ENCODE measurements around the gene PTGER1. TPM values are rescaled to one million over a fixed set of nuclear protein-coding genes. Genes with fewer than 3 reads are reported as not detected.

Gene PTGER1
- total and polyA plus RNA-seq, 9 of the 15 experiments (the other 6 are each of a cell fraction or from before 2014, with no cell fraction given), result 0.06 to 0.36 (median 0.31) TPM; not detected in 5

GRCh38 chr19:14425696-14426138 is 49.4 kb downstream of the PTGER1 start (continued):
- TF ChIP-seq CEBPZ (IDR thresholded peaks at IDR 0.05; ENCODE audit: borderline replicate concordance, low read depth, low read length), result no peak
- TF ChIP-seq DIDO1 (tag; IDR thresholded peaks at IDR 0.05; ENCODE audit: low read depth), result no peak
- no peak for TF ChIP-seq ZNF324 (CRISPR knock-in tag; IDR thresholded peaks at IDR 0.05)
- no peak for TF ChIP-seq TBL1XR1 (IDR thresholded peaks at IDR 0.05; ENCODE audit: low read length in 2 of 2)
- peak; percentile 63 for TF ChIP-seq ZNF134 (CRISPR knock-in tag; conservative IDR thresholded peaks at IDR 0.05)
- no peak for TF ChIP-seq HIVEP1 (CRISPR knock-in tag; IDR thresholded peaks at IDR 0.05)
- TF ChIP-seq NR3C1 (CRISPR knock-in tag; IDR thresholded peaks at IDR 0.05), result no peak
- TF ChIP-seq SMAD1 (IDR thresholded peaks at IDR 0.05; ENCODE audit: low read depth, low read length, partially characterized antibody), result no peak
- TF ChIP-seq SRSF9 (IDR thresholded peaks at IDR 0.05; ENCODE audit: borderline replicate concordance, low read depth, low read length), result no peak
- no peak for TF ChIP-seq REST (IDR thresholded peaks at IDR 0.05; ENCODE audit: borderline replicate concordance)
- TF ChIP-seq REST (CRISPR knock-in tag; IDR thresholded peaks at IDR 0.05; ENCODE audit: low read depth), result no peak
- no peak for TF ChIP-seq KAT2B (IDR thresholded peaks at IDR 0.05; ENCODE audit: low read depth, low read length)
- TF ChIP-seq HNRNPLL (IDR thresholded peaks at IDR 0.05; ENCODE audit: low read depth, low read length, poor library complexity, severe bottlenecking), result no peak
- no peak for TF ChIP-seq BRD9 (IDR thresholded peaks at IDR 0.05; ENCODE audit: low read depth, partially characterized antibody)
- no peak for TF ChIP-seq SMARCC2 (IDR thresholded peaks at IDR 0.05; ENCODE audit: low read depth)
- no peak for TF ChIP-seq ZNF785 (CRISPR knock-in tag; IDR thresholded peaks at IDR 0.05)
- TF ChIP-seq NFRKB (IDR thresholded peaks at IDR 0.05; ENCODE audit: low read depth), result no peak
- TF ChIP-seq FOSL1 (tag; conservative IDR thresholded peaks at IDR 0.05), result peak; percentile 55; the same call in 1 of the 2 replicates
- no peak for TF ChIP-seq SNIP1 (IDR thresholded peaks at IDR 0.05; ENCODE audit: low read depth)
- TF ChIP-seq XRCC4 (IDR thresholded peaks at IDR 0.05; ENCODE audit: extremely low read depth, insufficient read depth, insufficient read length), result no peak
